WTC11 (cell line): ENCODE results near the gene KLF7.

ENCODE experiments used
- ARID4B ChIP-seq: sonication (generic); formaldehyde crosslinking; IDR thresholded peaks from 2 replicates; pipeline ENCODE4 v1.8.0; 2023; ENCODE audit warnings: missing genetic modification reagents, mild to moderate bottlenecking, borderline replicate concordance
- CTCF ChIP-seq: fragments of 200-600 bp; IDR thresholded peaks from 2 replicates; pipeline ENCODE4 v1.8.0; 2022; ENCODE audit warnings: antibody characterized with exemption
- FOXK1 ChIP-seq: sonication (generic); formaldehyde crosslinking; IDR thresholded peaks from 2 replicates; pipeline ENCODE4 v1.8.0; 2022; ENCODE audit warnings: mild to moderate bottlenecking, moderate library complexity, missing genetic modification reagents
- MAX ChIP-seq: sonication (generic); formaldehyde crosslinking; IDR thresholded peaks from 2 replicates; pipeline ENCODE4 v1.8.0; 2022; ENCODE audit warnings: mild to moderate bottlenecking, missing genetic modification reagents
- STAT6 ChIP-seq: sonication (generic); formaldehyde crosslinking; conservative IDR thresholded peaks from 2 replicates; pipeline ENCODE4 v1.8.1; 2023; ENCODE audit warnings: mild to moderate bottlenecking, low read depth, missing genetic modification reagents, moderate library complexity
- TEAD4 ChIP-seq: sonication (generic); formaldehyde crosslinking; IDR thresholded peaks from 2 replicates; pipeline ENCODE4 v1.8.0; 2022; ENCODE audit warnings: mild to moderate bottlenecking, missing genetic modification reagents
- USF2 ChIP-seq: sonication (generic); formaldehyde crosslinking; IDR thresholded peaks from 2 replicates; pipeline ENCODE4 v1.8.1; 2023; ENCODE audit warnings: mild to moderate bottlenecking, missing genetic modification reagents, moderate library complexity
- ZBTB21 ChIP-seq: sonication (generic); formaldehyde crosslinking; IDR thresholded peaks from 2 replicates; pipeline ENCODE4 v1.8.1; 2023; ENCODE audit warnings: mild to moderate bottlenecking, missing genetic modification reagents, borderline replicate concordance

DNA sequence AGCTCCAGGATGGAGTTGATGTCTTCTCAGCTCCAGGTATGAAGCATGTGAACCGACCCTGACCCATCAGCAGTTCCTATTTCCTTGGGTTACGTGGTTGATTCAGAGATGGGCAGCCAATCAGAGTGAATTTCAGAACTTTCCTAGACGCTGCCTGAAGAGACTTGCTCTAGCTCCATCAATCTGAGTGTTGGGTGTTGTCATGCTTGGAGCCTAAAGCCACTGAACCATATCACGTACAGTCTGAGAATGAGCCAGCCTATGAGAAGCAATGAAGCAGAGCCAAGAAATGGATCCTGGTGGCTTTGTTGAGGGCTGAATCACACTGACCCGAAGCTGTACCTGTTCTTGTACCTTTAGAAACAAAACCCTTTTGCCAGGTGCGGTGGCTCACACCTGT is 19.6 kb upstream of the KLF7 start:
- TF ChIP-seq MAX (CRISPR knock-in tag) (no peak), STAT6 (no peak), ZBTB21 (CRISPR knock-in tag) (no peak), TEAD4 (no peak), CTCF (no peak), ARID4B (no peak), FOXK1 (no peak), USF2 (no peak)
